Measurements from ENCODE around the gene GRIK4. TPM values are rescaled to one million over a fixed set of nuclear protein-coding genes. Genes with fewer than 3 reads are reported as not detected.
"Not testable (repeated sequence)": the region's sequence is repeated elsewhere in the genome, so short reads cannot be mapped to it uniquely, and the experiment has no call there.

The GRIK4 gene
- total RNA-seq, 2 experiments from 2014 or later = not detected

DNA sequence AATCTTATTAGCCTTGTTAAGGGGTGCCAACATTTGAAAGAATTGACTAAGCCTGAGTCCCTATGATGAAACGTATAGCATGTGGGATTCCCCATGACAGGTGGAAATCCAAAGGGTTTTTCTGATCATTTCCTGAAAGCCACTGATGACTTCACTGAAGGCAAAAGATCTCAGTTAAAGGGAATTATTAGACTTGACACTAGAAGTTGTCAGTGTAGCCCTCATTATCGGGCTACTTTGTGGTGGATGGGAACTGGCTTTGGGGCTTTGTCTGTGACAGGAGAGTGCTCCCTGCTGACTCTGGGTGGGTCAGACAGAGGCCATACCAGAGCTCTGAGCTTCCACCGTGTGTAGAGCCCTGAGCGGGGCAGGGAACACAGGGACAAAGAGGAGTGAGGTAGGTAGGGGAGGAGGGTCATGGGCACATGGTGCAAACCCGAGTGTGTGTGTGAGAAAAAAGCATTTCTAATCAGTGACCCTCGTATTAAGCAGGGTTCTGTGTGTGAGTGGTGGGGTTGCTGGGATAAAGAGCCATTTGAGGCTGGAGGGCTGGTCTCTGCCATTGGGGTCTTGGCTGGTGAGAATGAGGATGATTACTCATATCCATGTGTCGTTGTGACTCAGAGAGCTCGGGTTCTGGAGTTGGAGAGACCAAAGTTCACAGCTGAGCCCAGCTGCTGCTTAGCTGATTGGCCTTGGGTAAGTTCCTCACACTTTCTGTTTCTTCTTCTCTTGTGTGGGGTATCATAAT lies 101.1 kb downstream of the GRIK4 start:
- POLR2A ChIA-PET = no interaction called here
- peak; percentile 10 for DNase-seq
- CTCF ChIA-PET = no interaction called here
- Mint-ChIP-seq H3K27me3 (peaks cover 2% of the 10 kb centered on the region), H3K9me3 (peaks cover 3% of the 10 kb centered on the region), H3K4me3 (no peak overlapping the region), H3K27ac (no peak overlapping the region), H3K4me1 (ENCODE audit: low read depth) (no peaks in the 10 kb centered on the region), H3K36me3 (no peaks in the 10 kb centered on the region)
- intact Hi-C loops (cut with micrococcal nuclease) = no loop called here

DNA sequence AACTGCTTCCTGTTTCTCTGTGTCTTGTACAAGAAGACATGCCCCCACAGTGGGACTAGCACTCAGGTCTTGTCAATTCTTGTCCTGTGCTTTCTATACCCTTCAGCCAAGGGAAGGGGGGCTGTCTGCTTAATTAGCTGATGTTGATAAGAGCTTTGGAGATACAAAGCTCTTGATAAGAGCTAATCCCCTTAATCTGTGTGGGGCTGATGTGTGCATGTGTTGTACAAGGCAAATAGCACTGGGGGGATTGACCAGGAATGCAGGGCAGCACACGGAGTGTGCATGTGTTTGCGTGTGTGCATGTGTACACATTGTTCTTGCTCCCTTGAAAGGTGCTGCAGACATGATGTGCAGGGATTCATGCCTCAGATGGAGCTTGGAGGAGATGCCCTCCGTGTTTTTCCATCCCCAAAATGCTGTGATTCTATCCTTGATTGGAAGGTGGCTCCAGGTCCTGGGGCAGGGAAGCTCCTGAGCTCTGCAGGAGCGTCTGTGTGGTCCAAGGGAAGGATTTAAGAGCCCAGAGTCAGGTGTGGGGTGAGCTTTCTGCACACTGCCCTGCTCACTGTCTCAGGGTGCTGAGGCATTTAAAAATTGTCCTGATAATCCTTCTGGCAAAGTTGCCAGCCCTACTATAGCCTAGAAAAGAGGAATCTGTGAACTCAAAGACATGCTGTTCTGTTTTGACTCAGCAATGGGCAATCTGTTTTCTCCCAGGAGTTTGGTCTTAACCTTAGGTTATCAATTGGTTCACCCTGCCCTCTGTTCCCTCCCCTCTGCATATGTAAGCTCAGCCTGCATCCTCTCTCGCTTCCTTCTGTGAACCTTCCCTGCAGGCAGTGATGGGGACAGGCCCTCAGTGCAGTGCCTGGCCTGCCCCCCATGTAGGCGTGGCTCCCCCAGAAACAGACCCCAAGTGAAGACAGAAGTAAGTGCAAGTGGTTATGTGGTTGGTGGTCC lies 102.0 kb downstream of the GRIK4 start:
- peaks cover 11% of the 10 kb centered on the region for H3K9me3 Mint-ChIP-seq
- ChIA-PET CTCF (no interaction called here), POLR2A (no interaction called here)
- peaks cover 2% of the 10 kb centered on the region for H3K27me3 Mint-ChIP-seq
- no peak overlapping the region for H3K27ac Mint-ChIP-seq
- H3K4me1 Mint-ChIP-seq (ENCODE audit: low read depth) = no peaks in the 10 kb centered on the region
- H3K4me3 Mint-ChIP-seq = no peak overlapping the region
- H3K36me3 Mint-ChIP-seq = no peaks in the 10 kb centered on the region
- intact Hi-C loops (cut with micrococcal nuclease) = no loop called here
- no peak for DNase-seq

DNA sequence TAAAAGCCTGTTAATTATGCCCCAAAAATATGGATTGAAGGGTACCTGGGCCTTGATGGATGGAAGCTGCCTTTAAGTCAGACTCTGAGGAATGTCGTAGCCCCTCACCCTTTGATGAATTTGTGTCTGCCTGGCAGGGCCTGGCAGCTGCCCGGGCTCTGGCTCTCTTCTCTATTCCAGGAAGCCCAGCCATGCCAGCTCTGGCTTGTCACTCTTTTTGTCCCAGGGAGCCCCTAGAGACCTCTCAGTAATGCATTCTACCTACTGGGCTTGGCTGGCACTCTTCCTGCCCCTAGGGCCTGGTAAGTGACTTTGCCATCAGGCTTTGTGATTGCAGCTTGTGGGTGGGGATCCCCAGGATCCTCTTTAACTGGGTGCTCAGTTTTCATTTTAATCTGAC lies 103.8 kb downstream of the GRIK4 start:
- Mint-ChIP-seq H3K36me3 (no peaks in the 10 kb centered on the region), H3K27ac (no peak overlapping the region), H3K9me3 (peaks cover 20% of the 10 kb centered on the region), H3K4me3 (no peak overlapping the region), H3K27me3 (peaks cover 2% of the 10 kb centered on the region), H3K4me1 (ENCODE audit: low read depth) (no peaks in the 10 kb centered on the region)
- CTCF ChIA-PET = no interaction called here
- intact Hi-C loops (cut with micrococcal nuclease) = no loop called here
- POLR2A ChIA-PET = no interaction called here
- DNase-seq = no peak

DNA sequence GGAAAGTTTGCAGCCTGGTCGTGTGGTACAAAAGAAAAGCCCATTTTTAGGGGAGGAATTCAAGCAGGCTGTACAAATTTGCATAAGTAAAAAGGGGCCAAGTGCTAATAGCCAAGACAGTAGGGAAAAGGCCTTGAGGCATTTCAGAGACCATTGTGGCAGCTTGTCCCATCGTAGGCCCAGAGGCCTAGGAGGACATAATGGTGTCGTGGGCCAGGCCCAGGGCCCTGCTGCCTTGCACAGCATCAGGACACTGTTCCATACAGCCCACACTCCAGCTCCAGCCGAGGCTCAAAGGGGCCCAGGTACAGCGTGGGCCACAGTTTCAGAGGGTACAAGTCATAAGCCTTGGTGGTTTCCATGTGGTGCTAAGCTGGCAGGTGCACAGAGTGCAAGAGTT lies 106.9 kb downstream of the GRIK4 start:
- H3K27ac Mint-ChIP-seq = no peak overlapping the region
- no peak overlapping the region for H3K4me3 Mint-ChIP-seq
- H3K9me3 Mint-ChIP-seq = peaks cover 20% of the 10 kb centered on the region
- H3K4me1 Mint-ChIP-seq (ENCODE audit: low read depth) = no peaks in the 10 kb centered on the region
- POLR2A ChIA-PET = no interaction called here
- no peaks in the 10 kb centered on the region for H3K36me3 Mint-ChIP-seq
- no peaks in the 10 kb centered on the region for H3K27me3 Mint-ChIP-seq
- intact Hi-C loops (cut with micrococcal nuclease) = no loop called here
- no peak for DNase-seq
- CTCF ChIA-PET = no interaction called here

DNA sequence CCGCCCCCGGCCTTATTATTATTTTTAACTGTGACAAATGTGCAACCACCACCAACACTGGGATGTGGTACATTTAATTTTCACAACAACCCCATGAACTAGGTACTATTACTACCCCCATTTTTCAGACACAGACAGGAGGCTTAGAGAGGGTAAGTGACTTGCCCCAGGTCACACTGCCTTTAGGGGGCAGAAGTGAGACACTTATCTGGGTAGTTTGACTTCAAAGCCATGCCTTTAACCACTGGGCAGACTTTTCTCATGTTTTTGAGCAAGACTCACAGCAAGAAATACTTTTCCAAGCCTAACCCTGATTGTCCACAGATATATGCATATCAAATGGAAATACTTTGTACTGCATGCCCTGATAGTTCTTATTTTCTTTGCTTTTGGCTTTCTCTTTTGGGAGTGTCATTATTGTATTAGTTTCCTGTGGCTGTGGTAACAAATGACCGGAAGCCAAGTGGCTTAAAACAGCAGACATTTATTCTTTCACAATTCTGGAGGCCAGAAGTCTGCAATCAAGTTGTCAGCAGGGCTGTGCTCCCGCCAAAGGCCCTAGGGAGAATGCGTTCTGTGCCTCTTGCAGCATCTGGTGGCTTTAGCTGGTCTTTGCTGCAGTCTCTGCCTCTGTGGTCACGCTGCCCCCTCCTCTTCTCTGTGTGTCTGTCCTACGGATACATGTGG lies 110.8 kb downstream of the GRIK4 start:
- intact Hi-C loops (cut with micrococcal nuclease) = no loop called here
- H3K27ac Mint-ChIP-seq = no peak overlapping the region
- H3K4me1 Mint-ChIP-seq (ENCODE audit: low read depth) = no peaks in the 10 kb centered on the region
- H3K9me3 Mint-ChIP-seq = peaks cover 20% of the 10 kb centered on the region
- no peaks in the 10 kb centered on the region for H3K36me3 Mint-ChIP-seq
- peaks cover 8% of the 10 kb centered on the region for H3K27me3 Mint-ChIP-seq
- DNase-seq = no peak
- POLR2A ChIA-PET = interaction anchor here (0.6 kb wide), 1 partner anchor 68 kb away, joined by 3 read pairs; no protein-coding TSS in a partner anchor
- CTCF ChIA-PET = interaction anchor here (0.7 kb wide), 1 partner anchor 111 kb away, joined by 3 read pairs; the partner anchor contains the start of gene GRIK4
- H3K4me3 Mint-ChIP-seq = no peak overlapping the region

DNA sequence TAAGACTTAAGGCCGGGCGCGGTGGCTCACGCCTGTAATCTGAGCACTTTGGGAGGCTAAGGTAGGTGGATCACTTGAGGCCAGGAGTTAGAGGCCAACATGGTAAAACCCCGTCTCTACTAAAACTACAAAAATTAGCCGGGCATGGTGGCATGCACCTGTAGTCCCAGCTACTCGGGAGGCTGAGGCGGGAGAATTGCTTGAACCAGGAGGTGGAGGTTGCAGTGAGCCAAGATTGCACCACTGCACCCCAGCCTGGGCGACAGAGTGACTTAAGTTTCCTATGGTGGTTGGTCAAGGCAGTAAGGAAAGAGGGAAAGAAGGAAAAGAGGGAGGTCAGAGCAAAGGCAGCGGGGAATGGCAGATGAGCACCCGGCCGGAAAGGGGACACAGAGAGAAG lies 113.4 kb downstream of the GRIK4 start:
- DNase-seq; H3K27ac Mint-ChIP-seq; intact Hi-C loops (cut with micrococcal nuclease); H3K9me3 Mint-ChIP-seq; H3K4me1 Mint-ChIP-seq (ENCODE audit: low read depth); H3K27me3 Mint-ChIP-seq; CTCF ChIA-PET; H3K4me3 Mint-ChIP-seq; POLR2A ChIA-PET; H3K36me3 Mint-ChIP-seq: not testable (repeated sequence)

DNA sequence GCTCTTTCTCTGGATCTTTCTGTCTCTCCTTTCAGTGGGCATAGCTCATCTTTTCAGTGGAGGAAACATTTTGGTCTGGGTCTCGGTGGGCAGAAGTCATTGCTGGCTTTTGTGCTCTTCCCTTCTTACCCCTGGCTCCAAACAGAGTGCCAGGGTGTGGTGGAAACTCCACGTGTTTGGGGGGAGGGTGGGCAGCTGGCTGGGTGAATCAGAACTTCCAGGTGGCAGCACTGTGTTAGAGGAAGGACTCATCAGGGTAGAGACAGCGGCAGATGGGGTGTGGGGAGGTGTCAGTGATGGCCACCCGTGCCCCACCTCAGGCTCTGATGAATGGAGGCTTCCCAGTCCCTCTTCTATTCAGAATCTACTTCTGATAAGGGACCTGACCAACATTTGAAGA lies 114.0 kb downstream of the GRIK4 start:
- H3K4me1 Mint-ChIP-seq (ENCODE audit: low read depth) = no peaks in the 10 kb centered on the region
- intact Hi-C loops (cut with micrococcal nuclease) = no loop called here

DNA sequence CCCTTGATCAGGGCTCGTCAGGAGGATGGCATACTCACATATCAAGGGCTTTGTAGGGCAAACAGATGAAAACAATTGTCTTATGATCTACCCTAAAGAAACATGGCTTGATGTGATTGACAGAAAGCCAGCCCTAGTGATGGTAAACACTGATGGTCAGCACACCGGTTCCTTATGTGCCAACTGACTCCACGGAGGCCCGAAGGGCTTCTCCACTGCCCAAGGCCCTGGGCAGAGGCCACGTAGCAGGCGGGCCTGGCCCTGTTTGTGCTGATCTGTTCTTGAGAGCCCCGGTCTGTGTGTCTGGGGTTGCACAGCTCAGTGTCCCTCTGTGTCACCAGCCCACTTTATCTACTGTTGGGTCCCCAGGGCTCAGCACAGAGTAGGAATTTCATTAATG lies 115.2 kb downstream of the GRIK4 start:
- H3K27ac Mint-ChIP-seq = no peak overlapping the region
- no peaks in the 10 kb centered on the region for H3K4me1 Mint-ChIP-seq (ENCODE audit: low read depth)
- CTCF ChIA-PET = no interaction called here
- H3K27me3 Mint-ChIP-seq = peaks cover 8% of the 10 kb centered on the region
- H3K36me3 Mint-ChIP-seq = no peaks in the 10 kb centered on the region
- POLR2A ChIA-PET = no interaction called here
- H3K9me3 Mint-ChIP-seq = no peaks in the 10 kb centered on the region
- intact Hi-C loops (cut with micrococcal nuclease) = no loop called here
- H3K4me3 Mint-ChIP-seq = no peak overlapping the region
- no peak for DNase-seq

More for the DNA sequence above, 114.0 kb downstream of the GRIK4 start:
- Mint-ChIP-seq H3K9me3 (no peaks in the 10 kb centered on the region), H3K27ac (no peak overlapping the region), H3K27me3 (peaks cover 8% of the 10 kb centered on the region), H3K4me3 (no peak overlapping the region), H3K36me3 (no peaks in the 10 kb centered on the region)
- DNase-seq = no peak
- ChIA-PET POLR2A (no interaction called here), CTCF (no interaction called here)

DNA sequence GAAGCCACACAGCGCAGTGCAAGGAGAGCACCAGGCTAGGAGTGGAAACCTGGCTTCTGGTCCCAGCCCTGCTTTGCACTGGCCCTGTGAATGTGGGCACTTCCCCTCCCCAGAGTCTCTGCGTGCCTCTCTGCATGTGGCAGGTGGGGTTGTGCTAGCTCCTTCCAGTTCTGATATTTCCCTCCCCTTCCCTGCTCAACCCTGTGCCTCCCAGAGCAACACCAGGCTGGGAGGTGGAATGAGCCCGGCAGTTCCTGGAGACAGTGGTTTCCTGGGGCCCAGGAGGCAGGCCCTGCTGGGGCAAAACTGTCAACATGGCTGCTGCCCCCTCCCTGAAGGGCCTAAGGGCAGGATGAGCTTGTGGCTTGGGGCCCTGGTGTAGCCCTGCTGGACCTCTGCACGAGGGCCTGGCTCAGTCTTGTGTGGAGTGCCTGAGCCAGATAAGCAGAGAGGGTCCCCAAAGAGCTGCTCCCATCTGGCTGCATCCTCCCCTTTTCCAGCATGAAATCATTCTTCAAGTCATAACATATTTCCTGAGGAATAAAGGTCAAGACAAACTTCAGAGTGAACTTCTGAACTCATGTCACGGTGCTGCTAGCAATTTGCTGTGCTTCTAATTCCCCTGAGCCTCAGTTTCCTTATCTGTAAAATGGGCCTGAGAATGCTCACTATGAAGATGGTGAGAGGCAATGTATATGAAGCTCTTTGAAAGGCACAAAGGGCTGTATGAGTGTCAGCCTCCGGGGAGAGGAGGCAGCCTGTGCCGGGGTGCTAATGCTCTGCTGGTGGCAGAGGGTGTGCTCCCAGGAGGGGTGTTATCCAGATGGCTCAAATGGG lies 116.0 kb downstream of the GRIK4 start:
- H3K27me3 Mint-ChIP-seq = peaks cover 11% of the 10 kb centered on the region
- no peaks in the 10 kb centered on the region for H3K4me1 Mint-ChIP-seq (ENCODE audit: low read depth)
- no peak for DNase-seq
- ChIA-PET POLR2A (no interaction called here), CTCF (no interaction called here)
- H3K27ac Mint-ChIP-seq = no peak overlapping the region
- H3K4me3 Mint-ChIP-seq = no peak overlapping the region
- no peaks in the 10 kb centered on the region for H3K36me3 Mint-ChIP-seq
- no peaks in the 10 kb centered on the region for H3K9me3 Mint-ChIP-seq
- intact Hi-C loops (cut with micrococcal nuclease) = no loop called here

DNA sequence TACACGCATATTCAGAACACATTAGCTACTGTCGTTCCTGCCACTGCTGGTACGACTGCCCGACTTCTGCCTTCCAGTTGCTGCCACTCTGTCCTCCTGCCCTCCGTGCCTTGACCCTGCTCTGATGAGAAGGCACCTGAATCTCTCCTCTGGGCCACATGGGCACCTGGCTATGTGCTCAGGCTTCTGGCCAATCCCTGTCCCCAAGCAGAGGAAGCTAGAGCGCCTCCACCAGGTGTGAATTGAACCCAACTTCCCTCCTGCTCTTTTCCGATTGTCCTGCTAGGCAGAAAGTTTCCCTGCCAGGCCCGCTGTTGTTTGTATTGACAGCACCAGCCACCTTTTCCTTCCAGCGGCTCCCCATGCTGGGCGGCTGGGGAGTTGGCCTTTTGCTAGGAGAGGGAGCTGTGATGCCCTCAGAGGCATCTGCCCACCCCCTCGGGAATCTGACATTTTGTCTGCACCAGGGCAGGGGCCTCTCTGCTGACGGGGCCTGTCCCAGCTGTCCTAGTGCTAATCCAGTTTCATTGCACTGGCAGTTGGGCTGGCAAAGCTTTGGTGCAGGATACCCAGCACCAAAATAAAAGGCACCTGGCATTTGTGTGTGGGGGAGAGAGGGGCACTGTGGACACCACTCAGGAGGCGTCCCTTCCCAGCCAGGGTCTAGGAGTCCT lies 118.0 kb downstream of the GRIK4 start:
- Mint-ChIP-seq H3K27me3 (peaks cover 11% of the 10 kb centered on the region), H3K9me3 (no peaks in the 10 kb centered on the region), H3K27ac (no peak overlapping the region), H3K4me1 (ENCODE audit: low read depth) (no peaks in the 10 kb centered on the region), H3K4me3 (no peak overlapping the region), H3K36me3 (no peaks in the 10 kb centered on the region)
- no peak for DNase-seq
- ChIA-PET CTCF (no interaction called here), POLR2A (no interaction called here)
- intact Hi-C loops (cut with micrococcal nuclease) = no loop called here

DNA sequence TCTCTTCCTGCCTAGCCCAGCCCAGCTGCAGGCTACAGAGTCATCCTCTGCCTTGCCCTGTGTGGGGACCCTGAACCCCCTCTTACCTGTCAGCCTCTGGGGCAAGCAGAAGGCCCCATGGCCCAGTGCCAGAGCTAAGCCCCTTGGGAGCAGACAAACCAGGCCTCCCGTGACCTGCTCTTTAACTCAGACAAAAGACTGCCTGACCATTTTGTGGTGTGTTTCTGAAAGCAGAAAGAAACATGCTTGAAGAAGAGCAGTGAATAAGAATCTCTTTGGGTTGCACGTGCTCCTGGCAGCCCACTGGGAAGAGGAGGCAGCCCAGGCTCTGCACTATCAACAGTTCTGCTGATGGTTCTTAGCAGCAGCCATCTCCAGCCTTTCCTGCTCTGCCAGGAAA lies 118.6 kb downstream of the GRIK4 start:
- ChIA-PET CTCF (no interaction called here), POLR2A (no interaction called here)
- intact Hi-C loops (cut with micrococcal nuclease) = no loop called here

More for the DNA sequence above, 118.6 kb downstream of the GRIK4 start:
- Mint-ChIP-seq H3K36me3 (no peaks in the 10 kb centered on the region), H3K4me1 (ENCODE audit: low read depth) (no peaks in the 10 kb centered on the region), H3K27ac (no peak overlapping the region), H3K9me3 (no peaks in the 10 kb centered on the region), H3K4me3 (no peak overlapping the region), H3K27me3 (peaks cover 10% of the 10 kb centered on the region)
- no peak for DNase-seq

Data from activated CD4-positive, alpha-beta memory T cell treated with anti-CD3 and anti-CD28 coated beads for 36 hours (primary cell).